ENCODE measurements around the gene PLEKHS1.
A peak's percentile ranks its signal among the peaks of the same experiment; 100 is the strongest.

The PLEKHS1 gene

DNA sequence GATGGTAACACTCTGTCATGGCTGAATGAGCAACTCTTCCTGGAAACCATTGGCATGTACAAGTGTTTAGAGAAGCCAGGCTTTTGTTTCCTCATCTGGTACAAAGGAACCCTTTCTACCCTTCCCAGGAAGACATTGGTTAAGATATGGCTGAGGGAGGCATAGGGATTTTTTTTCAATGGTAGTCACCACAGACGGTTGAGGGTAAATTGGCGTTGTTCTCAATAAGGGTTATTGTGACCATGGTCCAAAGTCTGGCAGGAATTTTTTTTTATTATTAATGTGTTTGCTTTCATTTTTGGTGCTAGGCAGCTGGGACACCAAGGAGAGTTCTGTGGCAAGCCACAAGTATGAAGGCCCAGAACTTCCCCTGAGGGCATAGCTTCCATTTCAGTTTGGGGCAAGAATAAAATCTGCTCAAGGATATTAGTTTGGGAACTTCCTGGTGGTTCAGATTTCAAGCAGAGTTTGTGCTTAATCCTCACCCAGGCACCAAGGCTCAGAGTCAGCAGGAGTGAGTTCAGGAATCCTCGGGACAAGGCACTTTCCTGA lies at the start of gene PLEKHS1:
PLEKHS1 (plus strand) TSS at position 502 of the 552 bp plus-strand sequence. CDS start 3,596 bp downstream, outside the sequence.
- no peaks in the 10 kb centered on the region for H3K36me3 ChIP-seq (ENCODE audit: insufficient read depth, low read length)
- H3K4me3 ChIP-seq (ENCODE audit: low read depth in 1 of 2, low read length in 2 of 2) = no peak within 1 kb of the TSS
- no peak within 1 kb of the TSS for H3K27ac ChIP-seq (ENCODE audit: low read depth, low read length)
- H3K9ac ChIP-seq (ENCODE audit: low read length) = no peak within 1 kb of the TSS
- H3K9me3 ChIP-seq (ENCODE audit: low read length) = no peaks in the 10 kb centered on the region
- H3K4me1 ChIP-seq (ENCODE audit: insufficient read depth, low read length) = no peaks in the 10 kb centered on the region
- H3K27me3 ChIP-seq (ENCODE audit: control insufficient read depth in 1 of 2, insufficient read depth in 2 of 2, low read length in 2 of 2) = no peaks in the 10 kb centered on the region

DNA sequence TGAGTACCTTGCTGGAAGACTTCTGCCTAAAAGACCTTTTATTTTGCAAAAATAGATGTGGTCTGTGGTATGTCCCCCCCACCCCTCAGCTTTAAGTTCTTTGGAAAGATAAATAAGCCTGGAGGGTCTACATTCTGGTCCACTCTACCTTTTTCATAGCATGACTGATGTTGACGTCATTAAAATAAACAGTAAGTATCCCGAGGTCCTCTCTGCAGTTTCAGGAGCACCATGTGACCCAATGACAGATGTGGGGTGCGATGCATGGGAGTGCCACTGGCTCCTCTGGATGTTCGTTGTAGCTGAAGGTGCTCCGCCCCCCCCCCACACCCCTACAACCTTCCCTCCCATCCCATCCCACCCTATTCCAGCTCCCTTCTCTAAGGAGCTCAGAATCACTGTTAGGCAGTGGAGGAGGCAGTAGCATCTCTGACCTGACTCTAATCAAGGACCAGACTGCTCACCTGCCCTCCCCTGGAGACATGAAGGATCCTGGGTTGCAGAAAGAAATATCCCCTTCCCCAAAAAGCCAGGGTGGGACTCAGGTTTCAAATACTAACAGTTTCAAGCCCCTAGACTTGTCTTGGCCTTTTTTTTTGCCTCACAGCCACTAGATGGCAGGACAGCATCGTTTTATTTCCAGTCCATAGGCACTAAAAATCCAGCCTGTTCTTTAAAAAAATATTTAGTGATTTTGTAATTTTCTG lies 46.7 kb upstream of the PLEKHS1 start:
- Histone ChIP-seq H3K4me3 (ENCODE audit: low read depth in 1 of 2, low read length in 2 of 2) (no peak overlapping the region), H3K36me3 (ENCODE audit: insufficient read depth, low read length) (no peaks in the 10 kb centered on the region), H3K9ac (ENCODE audit: low read length) (no peak overlapping the region), H3K27me3 (ENCODE audit: control insufficient read depth in 1 of 2, insufficient read depth in 2 of 2, low read length in 2 of 2) (no peaks in the 10 kb centered on the region), H3K9me3 (ENCODE audit: low read length) (no peaks in the 10 kb centered on the region), H3K27ac (ENCODE audit: low read depth, low read length) (no peak overlapping the region), H3K4me1 (ENCODE audit: insufficient read depth, low read length) (peaks cover 33% of the 10 kb centered on the region)

DNA sequence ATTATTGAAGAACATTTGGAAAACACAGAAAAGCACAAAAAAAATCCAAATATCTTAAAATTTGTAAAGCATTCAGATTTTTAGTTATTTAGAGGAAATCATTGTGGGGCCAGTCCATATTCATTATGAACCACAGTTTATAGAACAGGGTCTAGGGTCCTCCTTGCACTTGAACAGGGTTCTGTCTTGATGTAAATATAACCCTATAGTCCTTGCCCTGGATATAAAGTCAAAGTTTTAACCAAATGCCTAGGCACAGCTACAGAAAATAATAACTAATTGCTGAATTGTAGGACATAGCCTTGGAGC lies 46.2 kb upstream of the PLEKHS1 start:
- peaks cover 38% of the 10 kb centered on the region for H3K4me1 ChIP-seq (ENCODE audit: insufficient read depth, low read length)
- H3K9ac ChIP-seq (ENCODE audit: low read length) = no peak overlapping the region
- H3K27me3 ChIP-seq (ENCODE audit: control insufficient read depth in 1 of 2, insufficient read depth in 2 of 2, low read length in 2 of 2) = no peaks in the 10 kb centered on the region
- H3K4me3 ChIP-seq (ENCODE audit: low read depth in 1 of 2, low read length in 2 of 2) = no peak overlapping the region
- H3K36me3 ChIP-seq (ENCODE audit: insufficient read depth, low read length) = no peaks in the 10 kb centered on the region
- no peak overlapping the region for H3K27ac ChIP-seq (ENCODE audit: low read depth, low read length)
- H3K9me3 ChIP-seq (ENCODE audit: low read length) = no peaks in the 10 kb centered on the region

DNA sequence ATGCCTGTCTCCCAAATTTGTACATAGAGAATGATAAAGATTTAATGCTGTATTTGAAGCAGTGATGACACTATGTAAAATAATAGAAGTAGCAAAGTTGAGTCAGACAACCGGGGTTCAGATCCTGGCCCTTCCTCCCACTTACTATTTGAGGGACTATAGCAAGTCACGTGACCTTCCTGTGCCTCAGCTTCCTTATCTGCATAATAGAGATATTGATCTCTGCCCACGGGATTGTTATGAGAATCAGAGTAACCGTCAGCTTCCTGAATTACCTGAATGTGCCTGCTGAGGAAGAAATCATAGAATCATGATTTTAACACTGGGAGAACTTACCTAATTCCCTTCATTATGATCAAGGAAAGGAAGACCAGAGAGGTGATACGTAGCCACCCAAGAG lies 44.9 kb upstream of the PLEKHS1 start:
- Histone ChIP-seq H3K27me3 (ENCODE audit: control insufficient read depth in 1 of 2, insufficient read depth in 2 of 2, low read length in 2 of 2) (no peaks in the 10 kb centered on the region), H3K9ac (ENCODE audit: low read length) (no peak overlapping the region), H3K9me3 (ENCODE audit: low read length) (no peaks in the 10 kb centered on the region), H3K27ac (ENCODE audit: low read depth, low read length) (no peak overlapping the region), H3K4me1 (ENCODE audit: insufficient read depth, low read length) (peaks cover 52% of the 10 kb centered on the region), H3K4me3 (ENCODE audit: low read depth in 1 of 2, low read length in 2 of 2) (no peak overlapping the region), H3K36me3 (ENCODE audit: insufficient read depth, low read length) (no peaks in the 10 kb centered on the region)

DNA sequence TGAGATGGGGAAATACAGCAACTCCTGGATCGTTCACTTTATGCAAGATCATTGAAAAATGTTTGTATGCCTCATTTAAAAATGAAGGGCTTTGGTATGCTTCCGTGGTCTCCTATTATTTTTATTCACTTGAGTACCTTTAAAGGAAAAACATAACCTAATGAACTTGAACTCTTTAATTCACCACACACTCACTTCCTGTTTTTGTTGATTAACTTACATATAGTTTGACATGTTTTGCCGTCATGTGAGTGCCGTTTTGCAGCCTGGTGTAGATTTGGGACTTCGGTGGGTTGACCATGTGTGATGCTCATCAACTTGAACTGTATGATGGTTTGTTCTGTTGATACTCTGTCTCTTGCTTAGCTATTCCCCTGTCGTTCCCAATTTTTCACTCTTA lies 42.8 kb upstream of the PLEKHS1 start:
- peaks cover 52% of the 10 kb centered on the region for H3K4me1 ChIP-seq (ENCODE audit: insufficient read depth, low read length)
- no peaks in the 10 kb centered on the region for H3K9me3 ChIP-seq (ENCODE audit: low read length)
- no peaks in the 10 kb centered on the region for H3K27me3 ChIP-seq (ENCODE audit: control insufficient read depth in 1 of 2, insufficient read depth in 2 of 2, low read length in 2 of 2)
- H3K27ac ChIP-seq (ENCODE audit: low read depth, low read length) = no peak overlapping the region
- H3K9ac ChIP-seq (ENCODE audit: low read length) = no peak overlapping the region
- no peak overlapping the region for H3K4me3 ChIP-seq (ENCODE audit: low read depth in 1 of 2, low read length in 2 of 2)
- no peaks in the 10 kb centered on the region for H3K36me3 ChIP-seq (ENCODE audit: insufficient read depth, low read length)

DNA sequence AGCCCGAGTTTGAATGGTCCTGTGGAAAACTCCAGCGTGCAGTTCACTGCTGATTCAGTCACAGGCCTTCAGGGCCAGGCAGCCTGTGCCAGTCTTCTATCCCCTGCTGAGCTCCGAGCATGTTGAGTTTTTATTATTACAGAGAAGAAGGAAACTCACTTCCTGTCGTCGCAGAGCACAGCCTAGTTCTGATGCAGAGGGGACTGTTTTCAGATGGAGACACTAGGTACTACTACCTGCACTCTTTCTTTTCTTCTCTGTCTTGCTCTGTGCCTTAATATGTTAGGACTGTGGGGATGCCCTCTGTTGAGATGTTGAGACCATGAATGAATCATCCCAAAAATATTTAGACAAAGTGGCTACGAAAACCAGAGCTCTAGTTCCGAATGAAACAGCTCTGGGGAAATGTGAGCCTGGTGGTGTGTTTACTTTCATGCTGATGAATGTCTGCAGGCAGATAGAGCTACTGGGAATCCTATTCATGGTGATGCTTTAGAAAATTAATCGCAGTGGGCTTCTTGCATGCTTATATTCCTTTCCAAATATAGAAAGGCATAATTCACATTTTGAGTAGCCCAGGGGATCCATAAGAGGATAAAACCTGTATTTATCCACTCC lies 42.2 kb upstream of the PLEKHS1 start:
- Histone ChIP-seq H3K36me3 (ENCODE audit: insufficient read depth, low read length) (no peaks in the 10 kb centered on the region), H3K9me3 (ENCODE audit: low read length) (no peaks in the 10 kb centered on the region), H3K27ac (ENCODE audit: low read depth, low read length) (peak overlapping the region; percentile 53), H3K4me1 (ENCODE audit: insufficient read depth, low read length) (peaks cover 52% of the 10 kb centered on the region), H3K9ac (ENCODE audit: low read length) (no peak overlapping the region), H3K4me3 (ENCODE audit: low read depth in 1 of 2, low read length in 2 of 2) (peak overlapping the region in 1 of 2 donors; percentile 19), H3K27me3 (ENCODE audit: control insufficient read depth in 1 of 2, insufficient read depth in 2 of 2, low read length in 2 of 2) (no peaks in the 10 kb centered on the region)

DNA sequence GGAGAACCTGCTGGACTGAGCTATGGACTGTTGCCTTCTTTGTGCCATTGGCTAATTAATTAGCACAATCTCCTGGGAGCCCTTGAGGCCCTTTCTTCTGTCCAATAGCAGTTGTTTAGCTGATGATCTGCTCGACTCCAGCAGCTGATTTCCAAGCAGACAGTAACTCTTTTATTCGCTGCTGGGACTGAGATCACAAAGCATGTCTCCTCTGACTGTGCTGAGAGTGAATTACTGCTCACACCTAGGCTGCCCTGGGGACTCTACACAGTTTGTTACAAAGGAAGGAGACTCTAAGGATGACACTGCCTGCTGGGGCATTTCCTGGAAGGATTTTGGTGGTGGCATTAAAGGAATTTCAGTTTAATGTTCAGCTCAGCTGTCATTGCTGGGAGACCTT lies 40.3 kb upstream of the PLEKHS1 start:
- no peaks in the 10 kb centered on the region for H3K36me3 ChIP-seq (ENCODE audit: insufficient read depth, low read length)
- H3K27ac ChIP-seq (ENCODE audit: low read depth, low read length) = no peak overlapping the region
- no peak overlapping the region for H3K4me3 ChIP-seq (ENCODE audit: low read depth in 1 of 2, low read length in 2 of 2)
- no peaks in the 10 kb centered on the region for H3K9me3 ChIP-seq (ENCODE audit: low read length)
- peaks cover 42% of the 10 kb centered on the region for H3K4me1 ChIP-seq (ENCODE audit: insufficient read depth, low read length)
- H3K27me3 ChIP-seq (ENCODE audit: control insufficient read depth in 1 of 2, insufficient read depth in 2 of 2, low read length in 2 of 2) = no peaks in the 10 kb centered on the region
- H3K9ac ChIP-seq (ENCODE audit: low read length) = no peak overlapping the region

DNA sequence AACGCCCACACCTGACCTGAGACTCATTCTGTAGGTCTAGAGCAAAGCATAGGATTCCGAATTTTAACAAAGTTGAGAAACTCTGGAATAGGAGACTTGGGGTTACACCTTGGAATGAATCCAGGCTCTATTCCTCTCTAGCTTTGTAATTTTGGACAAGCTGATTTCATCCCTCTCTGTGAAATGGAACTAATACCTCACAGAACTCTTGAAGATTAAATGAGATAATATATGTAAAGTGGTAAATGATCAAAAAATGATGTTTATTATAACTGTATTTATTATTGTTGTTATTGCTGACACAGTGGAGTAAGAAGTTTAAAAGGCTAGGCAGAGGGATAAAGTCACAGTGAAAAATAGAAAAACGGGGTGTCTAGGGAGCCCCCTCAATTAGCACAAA lies 39.5 kb upstream of the PLEKHS1 start:
- H3K27ac ChIP-seq (ENCODE audit: low read depth, low read length) = no peak overlapping the region
- H3K4me1 ChIP-seq (ENCODE audit: insufficient read depth, low read length) = peaks cover 34% of the 10 kb centered on the region
- no peak overlapping the region for H3K4me3 ChIP-seq (ENCODE audit: low read depth in 1 of 2, low read length in 2 of 2)
- no peaks in the 10 kb centered on the region for H3K36me3 ChIP-seq (ENCODE audit: insufficient read depth, low read length)
- no peaks in the 10 kb centered on the region for H3K27me3 ChIP-seq (ENCODE audit: control insufficient read depth in 1 of 2, insufficient read depth in 2 of 2, low read length in 2 of 2)
- H3K9me3 ChIP-seq (ENCODE audit: low read length) = no peaks in the 10 kb centered on the region
- no peak overlapping the region for H3K9ac ChIP-seq (ENCODE audit: low read length)

DNA sequence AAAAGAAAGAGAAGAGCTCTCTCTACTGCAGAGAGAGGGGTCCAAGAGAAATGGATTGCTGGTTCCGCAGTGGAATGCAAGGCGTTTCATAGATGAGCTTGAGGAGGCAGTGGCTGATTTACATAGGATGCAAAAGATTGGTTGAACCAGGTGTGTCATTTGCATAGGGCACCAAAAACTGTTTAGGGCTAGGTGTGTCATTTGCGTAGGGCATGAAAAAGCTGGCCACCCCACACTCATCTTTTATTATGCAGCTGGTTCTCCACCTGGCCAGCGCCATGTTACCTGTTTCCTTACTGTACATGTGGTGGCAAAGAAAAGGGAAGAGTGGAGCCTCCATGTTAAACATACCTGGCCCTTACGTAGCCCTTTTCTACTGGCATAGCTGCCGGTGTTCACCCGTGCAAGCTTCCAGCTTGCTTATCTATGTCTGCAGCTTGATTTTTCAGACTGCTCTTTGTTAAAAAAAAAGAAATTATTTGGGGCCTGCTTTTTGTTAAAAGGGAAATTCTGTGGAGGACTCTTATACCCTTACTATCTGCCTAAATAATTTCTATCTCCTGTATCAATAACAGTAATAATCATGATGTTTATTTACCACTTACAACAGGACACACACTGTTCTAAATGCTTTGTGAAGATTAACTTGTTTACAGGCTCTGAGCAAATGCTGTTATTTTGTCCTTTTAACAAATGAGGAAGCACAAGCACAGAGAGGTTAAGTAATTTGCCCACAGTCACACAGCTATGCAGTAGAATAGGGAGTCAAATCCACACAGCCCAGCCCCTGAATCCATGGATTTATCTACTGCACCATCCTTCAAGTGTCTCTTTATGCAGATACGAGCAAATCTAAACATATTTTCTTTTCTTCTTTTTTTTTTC lies 38.5 kb upstream of the PLEKHS1 start:
- Histone ChIP-seq H3K36me3 (ENCODE audit: insufficient read depth, low read length) (no peaks in the 10 kb centered on the region), H3K9ac (ENCODE audit: low read length) (no peak overlapping the region), H3K27ac (ENCODE audit: low read depth, low read length) (no peak overlapping the region), H3K9me3 (ENCODE audit: low read length) (no peaks in the 10 kb centered on the region), H3K27me3 (ENCODE audit: control insufficient read depth in 1 of 2, insufficient read depth in 2 of 2, low read length in 2 of 2) (no peaks in the 10 kb centered on the region), H3K4me1 (ENCODE audit: insufficient read depth, low read length) (peaks cover 34% of the 10 kb centered on the region), H3K4me3 (ENCODE audit: low read depth in 1 of 2, low read length in 2 of 2) (no peak overlapping the region)

DNA sequence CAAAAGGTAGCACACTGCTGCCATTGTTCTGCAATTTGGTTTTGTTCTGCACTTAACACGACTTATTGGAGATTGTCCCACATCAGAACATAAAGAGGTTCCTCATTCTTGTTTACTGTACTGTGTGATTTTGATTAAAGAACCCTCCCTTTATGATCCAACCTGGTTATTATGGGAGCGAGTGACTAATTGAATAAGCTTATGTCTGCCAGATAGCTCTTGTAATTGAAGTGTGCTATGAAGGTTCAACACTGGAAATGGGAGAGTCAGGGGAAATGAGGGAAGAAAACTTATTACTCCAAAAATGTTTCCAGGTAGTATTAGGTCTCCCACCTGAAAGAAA lies 37.9 kb upstream of the PLEKHS1 start:
- no peak overlapping the region for H3K9ac ChIP-seq (ENCODE audit: low read length)
- H3K4me1 ChIP-seq (ENCODE audit: insufficient read depth, low read length) = peaks cover 29% of the 10 kb centered on the region
- H3K27ac ChIP-seq (ENCODE audit: low read depth, low read length) = no peak overlapping the region
- H3K27me3 ChIP-seq (ENCODE audit: control insufficient read depth in 1 of 2, insufficient read depth in 2 of 2, low read length in 2 of 2) = no peaks in the 10 kb centered on the region
- no peaks in the 10 kb centered on the region for H3K9me3 ChIP-seq (ENCODE audit: low read length)
- H3K4me3 ChIP-seq (ENCODE audit: low read depth in 1 of 2, low read length in 2 of 2) = no peak overlapping the region
- no peaks in the 10 kb centered on the region for H3K36me3 ChIP-seq (ENCODE audit: insufficient read depth, low read length)

DNA sequence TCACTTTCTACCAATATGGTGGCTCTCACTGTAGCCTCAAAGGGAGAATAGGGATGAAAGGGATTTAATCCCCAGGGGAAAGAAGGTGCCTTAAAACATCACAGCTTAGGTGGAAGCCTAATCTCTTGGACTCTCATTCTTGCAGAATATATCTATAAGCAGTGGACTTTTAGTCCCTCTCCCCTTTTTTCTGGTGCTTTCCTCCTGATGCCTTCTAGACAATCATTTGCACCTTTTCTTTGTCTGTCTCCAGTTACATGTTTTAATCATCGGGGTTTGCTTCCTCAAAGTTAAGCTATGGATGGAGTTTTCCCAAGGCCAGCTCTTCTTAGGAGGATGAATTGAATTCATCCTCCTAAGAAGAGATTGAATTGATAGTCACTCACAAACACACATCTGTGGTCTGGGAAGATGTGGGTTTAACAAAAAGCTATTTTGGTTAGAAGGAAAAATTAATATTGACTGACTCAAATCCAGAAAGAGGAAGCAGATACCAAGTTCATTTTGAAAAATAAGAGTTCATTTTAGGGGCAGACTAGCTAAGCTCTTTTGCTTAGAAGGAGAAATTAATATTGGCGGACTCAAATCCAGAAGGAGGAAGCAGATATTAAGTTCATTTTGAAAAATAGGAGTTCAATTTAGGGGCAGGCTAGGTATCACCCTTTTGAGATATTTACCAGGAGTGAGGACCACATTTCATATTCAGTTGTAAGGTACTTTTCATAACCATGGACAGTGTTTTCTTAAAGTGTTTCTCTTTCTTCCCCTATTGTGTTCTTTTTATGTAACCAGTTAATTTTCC lies 35.2 kb upstream of the PLEKHS1 start:
- peaks cover 11% of the 10 kb centered on the region for H3K36me3 ChIP-seq (ENCODE audit: insufficient read depth, low read length)

More for the DNA sequence above, 35.2 kb upstream of the PLEKHS1 start:
- no peak overlapping the region for H3K4me3 ChIP-seq (ENCODE audit: low read depth in 1 of 2, low read length in 2 of 2)
- no peaks in the 10 kb centered on the region for H3K27me3 ChIP-seq (ENCODE audit: control insufficient read depth in 1 of 2, insufficient read depth in 2 of 2, low read length in 2 of 2)
- no peak overlapping the region for H3K27ac ChIP-seq (ENCODE audit: low read depth, low read length)
- no peaks in the 10 kb centered on the region for H3K9me3 ChIP-seq (ENCODE audit: low read length)
- H3K4me1 ChIP-seq (ENCODE audit: insufficient read depth, low read length) = peaks cover 3% of the 10 kb centered on the region
- no peak overlapping the region for H3K9ac ChIP-seq (ENCODE audit: low read length)

Data from muscle layer of colon (tissue), 2 donors.